NT2/D1 (cell line): ENCODE results near the gene CPZ.

Source experiments
- YY1 ChIP-seq: IDR thresholded peaks from 2 replicates; pipeline ENCODE4 v1.6.1; 2011; ENCODE audit not compliant: insufficient read length, insufficient read depth
- ZNF274 ChIP-seq: IDR thresholded peaks from 2 replicates; pipeline ENCODE4 v1.6.1; 2011; ENCODE audit warnings: mild to moderate bottlenecking, low read depth, low read length

DNA sequence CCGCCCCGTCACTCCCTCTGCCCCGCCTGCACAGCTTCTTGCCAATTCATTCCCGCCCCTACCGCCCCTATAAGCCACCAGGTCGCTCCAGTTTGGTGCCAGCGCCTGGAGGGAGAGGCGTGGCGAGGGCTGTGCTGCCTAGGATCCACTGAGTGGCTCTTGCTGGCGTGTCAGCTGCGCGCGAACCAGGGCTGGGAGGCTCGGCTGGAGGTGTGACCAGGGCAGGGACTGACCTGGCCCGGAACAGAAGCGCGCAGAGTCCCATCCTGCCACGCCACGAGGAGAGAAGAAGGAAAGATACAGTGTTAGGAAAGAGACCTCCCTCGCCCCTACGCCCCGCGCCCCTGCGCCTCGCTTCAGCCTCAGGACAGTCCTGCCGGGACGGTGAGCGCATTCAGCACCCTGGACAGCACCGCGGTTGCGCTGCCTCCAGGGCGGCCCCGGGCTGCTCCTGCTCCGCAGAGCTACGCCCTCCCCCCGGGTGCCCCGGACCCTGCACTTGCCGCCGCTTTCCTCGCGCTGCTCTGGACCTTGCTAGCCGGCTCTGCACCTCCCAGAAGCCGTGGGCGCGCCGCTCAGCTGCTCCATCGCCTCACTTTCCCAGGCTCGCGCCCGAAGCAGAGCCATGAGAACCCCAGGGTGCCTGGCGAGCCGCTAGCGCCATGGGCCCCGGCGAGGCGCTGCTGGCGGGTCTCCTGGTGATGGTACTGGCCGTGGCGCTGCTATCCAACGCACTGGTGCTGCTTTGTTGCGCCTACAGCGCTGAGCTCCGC, 12.1 kb upstream of the CPZ start, which contains the start of gene GPR78:
- no peak for TF ChIP-seq YY1
- TF ChIP-seq ZNF274 = no peak
